Stomach (tissue), 9 donors: ENCODE results near the gene ESPNL. TPM values are rescaled to one million over a fixed set of nuclear protein-coding genes. Genes with fewer than 3 reads are reported as not detected.

Experiments
- DNase-seq, 2 donors: peaks; one replicate each; pipeline versions ENCODE4 v3.0.0 to v3.0.0-alpha.2; 2013 to 2019
- H3K27ac ChIP-seq, 5 donors: fragments of 200-600 bp in 4 of 5; sonication (generic) in 4 of 5; one replicate each; pipeline ENCODE4 v1.5.1; 2013 to 2019; ENCODE audit warnings: mild to moderate bottlenecking in 1 of 5, moderate library complexity in 1 of 5
- H3K27me3 ChIP-seq, 3 donors: fragments of 200-600 bp; sonication (generic); one replicate each; pipeline ENCODE4 v1.5.1; 2017 to 2019; ENCODE audit warnings: mixed run types in 1 of 3
- H3K36me3 ChIP-seq, 4 donors: fragments of 200-600 bp; sonication (generic); 1 replicate in 3 of 4; 2 replicates in 1 of 4; pipeline ENCODE4 v1.5.1; 2016 to 2019
- H3K4me1 ChIP-seq, 4 donors: fragments of 200-600 bp; sonication (generic); one replicate each; pipeline ENCODE4 v1.5.1; 2016 to 2019
- H3K4me3 ChIP-seq, 4 donors: fragments of 200-600 bp; sonication (generic) in 3 of 4; one replicate each; pipeline ENCODE4 v1.5.1; 2016 to 2019; ENCODE audit warnings: mild to moderate bottlenecking in 1 of 4
- H3K9me3 ChIP-seq, 4 donors: fragments of 200-600 bp; sonication (generic); one replicate each; pipeline ENCODE4 v1.5.1; 2016 to 2019
- CTCF ChIP-seq, 7 experiments: fragments of 450-650 bp in 4 of 7; fragments of 200-600 bp in 3 of 7; sonication (generic) in 3 of 7; IDR thresholded peaks; one replicate each; pipeline ENCODE4 v1.5.1; 2016 to 2019; ENCODE audit warnings: antibody characterized with exemption in 7 of 7, control low read depth in 2 of 7, mild to moderate bottlenecking in 1 of 7
- EP300 ChIP-seq: sonication (generic); formaldehyde crosslinking; IDR thresholded peaks from one replicate; pipeline ENCODE4 v1.6.1; 2017; ENCODE audit warnings: antibody characterized with exemption
- POLR2A ChIP-seq, 4 donors: fragments of 450-650 bp; IDR thresholded peaks; one replicate each; pipeline ENCODE4 v1.6.1; 2016; ENCODE audit warnings: antibody characterized with exemption in 4 of 4, control low read depth in 2 of 4, mild to moderate bottlenecking in 1 of 4, moderate library complexity in 1 of 4
- POLR2AphosphoS5 ChIP-seq, 3 donors: sonication (generic); formaldehyde crosslinking; IDR thresholded peaks; one replicate each; pipeline ENCODE4 v1.6.1; 2016; ENCODE audit warnings: antibody characterized with exemption in 3 of 3
- WGBS, 5 donors: extraction: QIAGEN DNeasy Blood & Tissue Kit in 3 of 5; methylation state at CpG; one replicate each; pipeline versions ENCODE4 v1.1.5 to v1.1.7; 2013 to 2018; 5-methylcytosine and 5-hydroxymethylcytosine counted together
- intact Hi-C: fragments of 100-400 bp; cut with DNase I; formaldehyde crosslinking; loops from one replicate; pipeline ENCODE4 v1.15.1; 2023; ENCODE audit warnings: low total_unique reads
- polyA plus RNA-seq, 3 donors: library from polyadenylated mRNA; stranded (reverse); fragments of 200-250 nt; gene quantifications; one replicate each; pipeline ENCODE4 v1.2.3, GENCODE V29; 2013
- total RNA-seq, 5 donors: library from RNA; depleted of rRNA; stranded (reverse); fragments of >200 nt; gene quantifications; one replicate each; pipeline versions ENCODE4 v1.1.0 to v1.2.3, GENCODE V29; 2014 to 2016
- donor health status: healthy with polysubstance abuse.
- donor health status: Bipolar disorder and iron deficiency.
- donor health status: healthy.

The ESPNL gene
- total and polyA plus RNA-seq, 8 donors: 0.05 to 1.3 (median 0.31) TPM; not detected in 3

GRCh38 chr2:238092486-238093035 is 7.6 kb upstream of the ESPNL start:
- peaks cover 0 to 14% (median 6%) of the 10 kb centered on the region in 4 donors for H3K36me3 ChIP-seq
- 94 to 96% (median 95%) methylated on average over 12 of the region's 12 CpGs for WGBS, 5 donors
- no peak overlapping the region for H3K27ac ChIP-seq
- TF ChIP-seq POLR2A (IDR thresholded peaks at IDR 0.05) (no peak), CTCF (IDR thresholded peaks at IDR 0.05) (no peak), EP300 (no peak), POLR2AphosphoS5 (IDR thresholded peaks at IDR 0.05) (no peak)
- H3K9me3 ChIP-seq: no peaks in the 10 kb centered on the region
- peak in 1 of 2 donors; percentile 17 for DNase-seq
- H3K27me3 ChIP-seq: no peaks in the 10 kb centered on the region
- no peaks in the 10 kb centered on the region for H3K4me1 ChIP-seq
- H3K4me3 ChIP-seq: no peak overlapping the region
- intact Hi-C loops: no loop called here

GRCh38 chr2:238093181-238094140 is 6.7 kb upstream of the ESPNL start:
- 88 to 91% (median 90%) methylated on average over 26 of the region's 26 CpGs for WGBS, 5 donors
- Histone ChIP-seq H3K27me3 (no peaks in the 10 kb centered on the region), H3K9me3 (no peaks in the 10 kb centered on the region), H3K4me3 (no peak overlapping the region), H3K27ac (no peak overlapping the region), H3K36me3 (peaks cover 0 to 14% (median 6%) of the 10 kb centered on the region in 4 donors), H3K4me1 (peaks cover 0 to 4% (median 0%) of the 10 kb centered on the region in 4 donors)
- DNase-seq: peak in 1 of 2 donors; percentile 5
- TF ChIP-seq CTCF (IDR thresholded peaks at IDR 0.05) (no peak), EP300 (no peak), POLR2AphosphoS5 (IDR thresholded peaks at IDR 0.05) (no peak), POLR2A (IDR thresholded peaks at IDR 0.05) (no peak)
- intact Hi-C loops: no loop called here

- Histone ChIP-seq H3K4me3 (no peak overlapping the region), H3K9me3 (no peaks in the 10 kb centered on the region), H3K27ac (no peak overlapping the region), H3K36me3 (peaks cover 0 to 14% (median 6%) of the 10 kb centered on the region in 4 donors), H3K4me1 (peaks cover 0 to 14% (median 2%) of the 10 kb centered on the region in 4 donors), H3K27me3 (no peaks in the 10 kb centered on the region)
- no peak for DNase-seq
- intact Hi-C loops: no loop called here
- WGBS, 5 donors: 89 to 93% (median 93%) methylated on average over 17 of the region's 17 CpGs
- TF ChIP-seq EP300 (no peak), CTCF (IDR thresholded peaks at IDR 0.05) (no peak), POLR2A (IDR thresholded peaks at IDR 0.05) (no peak), POLR2AphosphoS5 (IDR thresholded peaks at IDR 0.05) (no peak)
Observed at GRCh38 chr2:238094438-238095022, 5.6 kb upstream of the ESPNL start.

GRCh38 chr2:238095143-238095542 is 5.0 kb upstream of the ESPNL start:
- H3K27ac ChIP-seq: no peak overlapping the region
- intact Hi-C loops: no loop called here
- no peak for TF ChIP-seq EP300
- no peak for TF ChIP-seq CTCF (IDR thresholded peaks at IDR 0.05)
- no peak for TF ChIP-seq POLR2A (IDR thresholded peaks at IDR 0.05)
- no peak for TF ChIP-seq POLR2AphosphoS5 (IDR thresholded peaks at IDR 0.05)
- WGBS, 5 donors: 85 to 94% (median 88%) methylated on average over 7 of the region's 7 CpGs
- H3K9me3 ChIP-seq: no peaks in the 10 kb centered on the region
- no peak for DNase-seq
- H3K4me1 ChIP-seq: peaks cover 0 to 19% (median 2%) of the 10 kb centered on the region in 4 donors
- H3K4me3 ChIP-seq: no peak overlapping the region
- no peaks in the 10 kb centered on the region for H3K27me3 ChIP-seq
- peaks cover 0 to 14% (median 6%) of the 10 kb centered on the region in 4 donors for H3K36me3 ChIP-seq
